ENCODE measurements around the gene CD247. TPM values are rescaled to one million over a fixed set of nuclear protein-coding genes. Genes with fewer than 3 reads are reported as not detected.

CD247 gene
- total and polyA plus RNA-seq, 9 donors = 0.20 to 1.5 (median 0.43) TPM

DNA sequence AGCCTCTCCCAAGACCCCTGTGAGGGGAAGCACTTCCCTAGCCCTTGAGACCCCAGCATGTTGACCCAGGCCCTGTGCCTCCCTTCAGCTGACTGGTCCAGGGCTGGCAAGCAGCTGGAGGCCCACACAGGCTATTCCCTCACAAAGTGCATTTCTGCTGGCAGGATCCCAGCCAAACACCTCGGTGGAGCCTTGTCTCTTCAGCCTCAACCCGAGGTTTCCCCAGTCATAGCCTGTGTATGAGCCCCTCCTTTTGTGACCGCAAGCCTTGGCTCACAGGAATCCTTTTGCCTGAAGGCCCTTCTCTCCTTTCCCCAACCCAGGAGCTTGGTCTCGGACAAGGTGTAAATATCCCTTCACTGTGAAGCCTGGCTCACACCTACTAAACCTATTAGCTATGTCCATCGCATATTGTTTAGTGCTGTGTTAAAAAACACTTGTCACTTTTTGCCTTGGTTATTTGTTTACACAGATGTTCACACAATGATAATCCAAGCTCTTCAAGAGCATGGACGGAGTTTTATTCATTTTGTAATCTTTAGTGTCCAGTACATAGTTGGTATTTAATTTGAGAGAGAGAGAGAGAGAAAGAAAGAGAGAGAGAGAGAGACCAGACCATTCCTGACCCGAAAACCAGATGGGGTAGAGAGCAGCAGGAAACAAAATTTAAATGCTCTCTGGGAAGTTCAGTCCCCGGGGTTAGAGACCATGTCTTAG lies 8.5 kb upstream of the CD247 start:
- Histone ChIP-seq H3K27me3 (ENCODE audit: control insufficient read depth, insufficient read depth, low read length) (peaks cover 4% of the 10 kb centered on the region), H3K4me1 (ENCODE audit: control insufficient read depth, insufficient read depth, low read length) (peaks cover 7% of the 10 kb centered on the region), H3K27ac (ENCODE audit: low read length) (no peak overlapping the region), H3K4me3 (ENCODE audit: low read length) (no peak overlapping the region), H3K9me3 (replicated peaks; ENCODE audit: control insufficient read depth, low read depth, low read length) (peaks cover 2% of the 10 kb centered on the region), H3K36me3 (ENCODE audit: control insufficient read depth, insufficient read depth, low read length) (no peaks in the 10 kb centered on the region)
- DNase-seq = no peak
- 21% methylated on average over 4 of the region's 8 CpGs for WGBS (ENCODE audit: insufficient coverage)

DNA sequence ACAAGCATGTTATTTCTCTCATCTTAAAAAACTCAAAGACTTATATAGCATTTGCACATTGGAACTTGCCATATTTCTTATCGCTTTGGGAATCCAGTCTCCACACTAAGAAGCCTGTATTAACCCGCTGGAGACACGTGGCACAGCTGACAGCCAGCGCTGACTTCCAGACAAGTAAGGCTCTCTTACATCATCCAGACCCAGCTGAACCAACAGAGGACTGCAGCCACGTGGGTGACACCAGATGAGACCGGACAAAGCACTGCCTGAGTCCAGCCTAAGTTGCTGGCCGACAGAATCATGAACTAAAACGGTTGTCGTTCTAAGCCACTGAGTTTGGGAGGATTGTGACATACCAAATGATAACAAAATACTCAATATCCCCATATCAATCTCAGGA lies 6.3 kb upstream of the CD247 start:
- Histone ChIP-seq H3K27me3 (ENCODE audit: control insufficient read depth, insufficient read depth, low read length) (peaks cover 4% of the 10 kb centered on the region), H3K4me3 (ENCODE audit: low read length) (no peak overlapping the region), H3K9me3 (replicated peaks; ENCODE audit: control insufficient read depth, low read depth, low read length) (peaks cover 2% of the 10 kb centered on the region), H3K27ac (ENCODE audit: low read length) (no peak overlapping the region), H3K4me1 (ENCODE audit: control insufficient read depth, insufficient read depth, low read length) (peaks cover 1% of the 10 kb centered on the region), H3K36me3 (ENCODE audit: control insufficient read depth, insufficient read depth, low read length) (no peaks in the 10 kb centered on the region)
- no peak for DNase-seq
- 81% methylated on average over 4 of the region's 9 CpGs for WGBS (ENCODE audit: insufficient coverage)

DNA sequence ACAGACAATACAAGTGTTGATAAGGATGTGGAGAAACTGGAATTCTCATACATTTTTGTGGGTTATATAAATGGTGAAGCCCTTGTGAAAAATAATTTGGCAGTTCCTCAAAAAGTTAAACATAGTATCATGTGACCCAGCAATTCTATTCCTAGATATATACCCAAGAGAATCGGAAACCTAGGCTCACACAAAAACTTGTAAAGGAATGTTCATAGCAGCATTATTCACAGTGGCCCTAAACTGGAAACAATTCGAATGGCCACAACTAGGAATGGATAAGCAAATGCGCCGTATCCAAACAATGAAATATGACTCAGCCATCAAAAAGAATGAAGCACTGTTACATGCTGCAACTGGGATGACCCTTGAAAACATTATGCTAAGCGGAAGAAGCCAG lies 3.9 kb upstream of the CD247 start:
- DNase-seq = no peak
- Histone ChIP-seq H3K27me3 (ENCODE audit: control insufficient read depth, insufficient read depth, low read length) (peaks cover 3% of the 10 kb centered on the region), H3K4me1 (ENCODE audit: control insufficient read depth, insufficient read depth, low read length) (peaks cover 2% of the 10 kb centered on the region), H3K9me3 (replicated peaks; ENCODE audit: control insufficient read depth, low read depth, low read length) (peaks cover 2% of the 10 kb centered on the region), H3K4me3 (ENCODE audit: low read length) (no peak overlapping the region), H3K27ac (ENCODE audit: low read length) (no peak overlapping the region), H3K36me3 (ENCODE audit: control insufficient read depth, insufficient read depth, low read length) (no peaks in the 10 kb centered on the region)
- 70% methylated on average over 2 of the region's 5 CpGs for WGBS (ENCODE audit: insufficient coverage)

DNA sequence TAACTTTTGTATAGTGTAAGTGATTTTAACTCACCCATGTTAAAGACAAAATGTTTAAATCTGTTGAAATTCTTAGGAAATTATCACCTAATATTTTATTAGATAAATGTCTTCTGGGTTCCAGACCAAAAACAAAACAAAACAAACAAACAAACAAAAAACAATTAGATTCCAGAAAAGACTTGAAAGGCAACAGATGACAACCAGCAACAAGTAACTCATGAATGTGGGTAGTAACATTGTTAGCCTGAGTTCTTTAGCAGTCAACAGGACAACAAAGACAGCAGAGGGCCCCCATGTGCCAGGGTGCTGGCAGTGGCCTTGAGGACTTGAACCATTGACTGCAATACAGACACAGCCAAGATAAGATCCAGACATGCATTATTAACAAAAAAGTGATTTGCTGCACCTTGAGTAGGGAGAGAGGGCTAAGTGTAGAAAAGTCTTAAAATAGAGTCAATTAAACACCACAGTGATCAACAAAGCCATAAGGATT lies 2.4 kb upstream of the CD247 start:
- Histone ChIP-seq H3K4me1 (ENCODE audit: control insufficient read depth, insufficient read depth, low read length) (peaks cover 8% of the 10 kb centered on the region), H3K4me3 (ENCODE audit: low read length) (no peak overlapping the region), H3K9me3 (replicated peaks; ENCODE audit: control insufficient read depth, low read depth, low read length) (peaks cover 2% of the 10 kb centered on the region), H3K27me3 (ENCODE audit: control insufficient read depth, insufficient read depth, low read length) (no peaks in the 10 kb centered on the region), H3K27ac (ENCODE audit: low read length) (no peak overlapping the region), H3K36me3 (ENCODE audit: control insufficient read depth, insufficient read depth, low read length) (no peaks in the 10 kb centered on the region)
- no peak for DNase-seq

DNA sequence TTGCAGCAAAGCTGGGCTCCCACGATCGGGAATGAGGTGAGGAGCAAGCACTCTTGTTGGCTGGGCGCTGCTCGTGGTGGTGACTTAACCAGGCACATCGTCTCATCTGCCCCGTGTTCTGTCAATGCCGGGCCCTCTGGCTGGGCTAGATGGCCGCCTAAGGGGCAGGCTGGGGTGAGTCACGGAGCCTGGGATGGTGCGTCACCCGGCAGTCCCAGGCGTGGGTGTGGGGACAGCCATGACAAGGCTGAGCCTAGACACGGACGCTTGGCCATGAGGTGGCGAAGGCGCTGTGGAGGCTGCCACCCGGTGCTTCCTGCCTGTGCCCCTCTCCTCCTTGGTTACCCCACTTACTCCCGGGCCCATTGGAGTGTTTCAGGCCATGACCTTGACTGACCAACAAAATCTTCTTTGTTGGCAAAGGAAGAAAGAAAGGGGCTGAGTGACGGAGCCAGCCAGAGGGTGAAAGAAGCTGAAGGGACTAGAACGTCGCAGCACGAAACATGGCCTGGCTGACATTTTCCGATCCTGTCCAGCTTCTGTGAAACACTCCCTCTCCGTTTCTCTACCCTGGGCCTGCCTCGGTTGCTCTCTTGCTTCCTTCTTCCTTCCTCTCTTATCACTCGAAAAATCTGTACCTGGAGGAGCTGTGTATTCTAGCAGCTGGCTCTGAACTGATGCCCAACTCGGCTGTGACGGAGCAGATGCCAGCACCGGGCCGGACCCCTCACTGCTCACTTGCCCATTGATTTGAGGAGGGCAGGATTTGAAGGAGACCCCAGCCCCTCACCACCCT lies 596 bp downstream of the CD247 start:
- WGBS (ENCODE audit: insufficient coverage) = 88% methylated on average over 22 of the region's 30 CpGs
- no peaks in the 10 kb centered on the region for H3K27me3 ChIP-seq (ENCODE audit: control insufficient read depth, insufficient read depth, low read length)
- H3K9me3 ChIP-seq (replicated peaks; ENCODE audit: control insufficient read depth, low read depth, low read length) = no peaks in the 10 kb centered on the region
- no peak overlapping the region for H3K4me3 ChIP-seq (ENCODE audit: low read length)
- H3K27ac ChIP-seq (ENCODE audit: low read length) = no peak overlapping the region
- H3K36me3 ChIP-seq (ENCODE audit: control insufficient read depth, insufficient read depth, low read length) = no peaks in the 10 kb centered on the region
- peaks cover 8% of the 10 kb centered on the region for H3K4me1 ChIP-seq (ENCODE audit: control insufficient read depth, insufficient read depth, low read length)
- no peak for DNase-seq

DNA sequence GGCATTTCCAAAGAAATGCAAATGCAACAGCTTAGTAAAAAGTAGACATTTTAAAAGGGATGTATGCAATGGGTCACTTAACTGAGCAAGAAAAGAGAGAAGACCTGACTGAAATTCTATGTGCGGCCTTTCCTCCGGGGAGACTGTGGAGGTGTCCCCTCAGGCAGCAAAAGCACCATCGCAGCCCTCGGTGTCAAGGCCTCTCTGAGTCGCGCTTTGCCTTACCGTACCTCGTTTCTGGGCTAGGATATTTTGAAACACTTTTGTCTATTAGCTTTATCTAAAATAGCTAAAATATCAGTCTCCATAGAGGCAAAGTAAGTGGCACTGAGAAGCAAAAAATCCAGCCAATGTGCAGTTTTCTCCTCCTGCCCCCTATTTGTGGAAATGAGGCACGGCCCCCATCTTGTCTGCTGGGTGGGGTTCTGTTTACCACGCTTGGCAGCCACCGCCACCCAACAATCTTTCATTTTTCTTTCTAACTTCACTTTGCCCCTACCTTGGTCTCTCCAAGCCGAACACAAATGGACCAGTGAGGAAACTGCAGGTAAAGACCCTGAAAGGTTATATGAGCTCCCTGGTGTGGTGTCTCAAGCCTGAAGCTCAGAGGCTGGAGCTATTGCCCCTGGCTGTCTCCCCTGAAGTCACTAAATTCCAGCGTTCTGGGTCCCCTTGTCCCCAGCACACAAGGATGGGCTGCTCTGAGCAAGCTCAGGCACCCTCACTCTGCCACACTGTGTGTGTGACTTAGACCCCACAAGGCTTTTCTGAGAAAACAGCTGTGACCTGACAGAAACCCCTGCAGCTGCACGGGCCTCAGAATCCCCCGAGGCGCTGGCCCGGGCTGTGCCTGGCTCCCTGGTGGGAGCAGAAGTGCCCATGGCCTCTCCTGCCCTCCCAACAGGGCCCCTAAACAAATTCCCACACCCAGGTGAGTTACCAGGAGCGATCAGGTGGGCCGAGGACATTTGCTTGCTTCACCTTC lies 1.6 kb downstream of the CD247 start:
- no peaks in the 10 kb centered on the region for H3K36me3 ChIP-seq (ENCODE audit: control insufficient read depth, insufficient read depth, low read length)
- no peak for DNase-seq
- WGBS (ENCODE audit: insufficient coverage) = 45% methylated on average over 9 of the region's 19 CpGs
- H3K9me3 ChIP-seq (replicated peaks; ENCODE audit: control insufficient read depth, low read depth, low read length) = no peaks in the 10 kb centered on the region
- H3K27me3 ChIP-seq (ENCODE audit: control insufficient read depth, insufficient read depth, low read length) = peaks cover 2% of the 10 kb centered on the region
- H3K4me1 ChIP-seq (ENCODE audit: control insufficient read depth, insufficient read depth, low read length) = peaks cover 8% of the 10 kb centered on the region
- H3K27ac ChIP-seq (ENCODE audit: low read length) = no peak overlapping the region
- H3K4me3 ChIP-seq (ENCODE audit: low read length) = no peak overlapping the region

DNA sequence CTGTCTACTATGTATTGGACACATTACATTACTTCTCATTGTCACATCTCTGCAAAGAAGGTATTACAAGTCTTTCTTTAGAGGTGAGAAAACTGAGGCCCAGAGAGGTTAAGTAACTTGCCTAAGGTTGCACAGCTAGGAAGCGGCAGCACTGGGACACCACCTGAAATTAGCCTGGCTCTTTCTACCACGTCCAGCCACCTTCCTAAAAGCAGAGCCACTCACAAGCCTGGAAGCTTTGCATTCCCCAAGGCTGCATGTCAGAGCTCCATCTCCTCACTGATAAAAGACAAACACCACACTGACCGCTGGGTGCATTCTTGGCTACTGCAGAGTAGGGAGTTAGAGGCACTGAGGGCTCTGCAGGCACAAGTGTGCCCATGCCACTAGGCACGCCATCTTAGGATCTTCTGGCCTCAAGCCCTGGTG lies 2.4 kb downstream of the CD247 start:
- DNase-seq = no peak
- peaks cover 8% of the 10 kb centered on the region for H3K4me1 ChIP-seq (ENCODE audit: control insufficient read depth, insufficient read depth, low read length)
- H3K36me3 ChIP-seq (ENCODE audit: control insufficient read depth, insufficient read depth, low read length) = no peaks in the 10 kb centered on the region
- peaks cover 4% of the 10 kb centered on the region for H3K27me3 ChIP-seq (ENCODE audit: control insufficient read depth, insufficient read depth, low read length)
- H3K4me3 ChIP-seq (ENCODE audit: low read length) = no peak overlapping the region
- 84% methylated on average over 4 of the region's 4 CpGs for WGBS (ENCODE audit: insufficient coverage)
- H3K27ac ChIP-seq (ENCODE audit: low read length) = no peak overlapping the region
- no peaks in the 10 kb centered on the region for H3K9me3 ChIP-seq (replicated peaks; ENCODE audit: control insufficient read depth, low read depth, low read length)

DNA sequence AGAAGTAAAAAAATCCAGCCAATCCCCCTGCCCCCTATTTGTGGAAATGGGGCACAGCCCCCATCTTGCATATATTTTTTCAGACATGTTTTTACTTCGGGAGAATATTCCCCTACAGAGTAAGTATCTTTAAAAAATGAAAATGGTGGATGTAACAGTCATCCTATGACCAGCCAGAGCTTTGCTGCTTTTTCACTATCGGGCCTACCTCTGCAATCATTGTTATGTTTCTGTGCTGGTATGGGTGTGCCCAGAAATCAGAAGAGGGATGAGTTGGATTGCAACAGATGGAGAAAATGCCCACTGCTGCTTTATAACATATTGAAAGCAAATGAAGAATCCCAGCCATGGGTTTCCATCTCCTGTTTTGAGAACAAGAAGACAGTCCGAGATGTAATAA lies 2.9 kb downstream of the CD247 start:
- no peaks in the 10 kb centered on the region for H3K9me3 ChIP-seq (replicated peaks; ENCODE audit: control insufficient read depth, low read depth, low read length)
- peaks cover 4% of the 10 kb centered on the region for H3K27me3 ChIP-seq (ENCODE audit: control insufficient read depth, insufficient read depth, low read length)
- DNase-seq = no peak
- H3K4me1 ChIP-seq (ENCODE audit: control insufficient read depth, insufficient read depth, low read length) = peaks cover 8% of the 10 kb centered on the region
- H3K36me3 ChIP-seq (ENCODE audit: control insufficient read depth, insufficient read depth, low read length) = no peaks in the 10 kb centered on the region
- WGBS (ENCODE audit: insufficient coverage) = no CpG with 5 or more reads among the region's 3 CpGs
- H3K4me3 ChIP-seq (ENCODE audit: low read length) = no peak overlapping the region
- H3K27ac ChIP-seq (ENCODE audit: low read length) = no peak overlapping the region

DNA sequence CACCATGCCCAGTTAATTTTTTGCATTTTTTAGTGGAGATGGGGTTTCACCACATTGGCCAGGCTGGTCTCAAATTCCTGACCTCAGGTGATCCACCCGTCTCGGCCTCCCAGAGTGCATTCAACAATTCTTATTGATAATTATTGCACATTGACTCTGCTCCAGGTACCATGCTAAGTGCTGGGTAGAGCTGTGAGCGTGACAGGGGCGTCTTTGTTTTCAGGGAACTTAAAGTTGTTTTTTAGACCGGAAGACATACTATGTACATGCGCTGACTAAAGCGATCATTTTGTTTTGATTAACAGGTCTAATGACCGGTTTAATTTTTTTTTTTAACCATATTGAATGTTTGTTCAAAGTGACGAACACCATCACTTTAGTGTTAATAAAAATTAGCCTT lies 4.0 kb downstream of the CD247 start:
- H3K36me3 ChIP-seq (ENCODE audit: control insufficient read depth, insufficient read depth, low read length) = no peaks in the 10 kb centered on the region
- no peak overlapping the region for H3K4me3 ChIP-seq (ENCODE audit: low read length)
- H3K27me3 ChIP-seq (ENCODE audit: control insufficient read depth, insufficient read depth, low read length) = peaks cover 4% of the 10 kb centered on the region
- no peak overlapping the region for H3K27ac ChIP-seq (ENCODE audit: low read length)
- WGBS (ENCODE audit: insufficient coverage) = no CpG with 5 or more reads among the region's 9 CpGs
- H3K9me3 ChIP-seq (replicated peaks; ENCODE audit: control insufficient read depth, low read depth, low read length) = no peaks in the 10 kb centered on the region
- peaks cover 8% of the 10 kb centered on the region for H3K4me1 ChIP-seq (ENCODE audit: control insufficient read depth, insufficient read depth, low read length)
- DNase-seq = no peak
